ENCODE data around the gene PLEKHH3.

DNA sequence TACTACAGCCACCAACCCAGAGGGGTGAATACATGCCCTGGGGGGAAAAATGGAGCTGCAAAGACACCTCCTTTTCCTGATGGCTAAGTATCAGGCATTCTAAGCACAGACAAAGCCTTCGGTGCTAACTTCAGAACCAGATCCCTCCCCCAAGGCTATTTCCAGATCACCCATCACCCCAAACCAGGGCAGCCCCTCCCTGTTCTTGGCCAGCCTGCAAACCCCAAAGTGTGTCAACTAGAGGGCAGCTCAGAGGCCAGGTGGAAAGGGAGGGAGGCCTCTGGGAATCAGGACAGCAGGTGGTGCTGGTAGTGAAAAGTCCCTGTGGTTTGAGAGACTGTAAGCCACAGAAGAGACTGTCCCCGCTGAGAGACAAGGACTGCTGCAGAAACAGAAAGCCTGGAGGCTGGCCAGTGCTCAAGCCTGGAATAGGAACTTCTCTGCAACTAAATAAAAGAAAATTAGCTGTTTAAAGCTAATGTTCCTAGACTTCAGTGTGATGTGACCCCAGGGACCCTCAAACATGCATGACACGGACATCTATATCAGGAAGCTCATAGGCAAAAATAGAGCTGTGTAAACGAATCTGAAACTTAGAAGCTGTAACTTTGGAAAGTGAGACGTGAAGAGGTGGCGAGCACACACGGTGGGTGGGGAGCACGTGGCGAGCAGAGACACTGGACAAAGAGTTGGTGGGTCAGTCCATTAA lies 58.2 kb downstream of the PLEKHH3 start:
- TF ChIP-seq EZH2 (IDR thresholded peaks at IDR 0.05; ENCODE audit: borderline replicate concordance, low read depth, low read length, severe bottlenecking) = no peak
- TF ChIP-seq, protein P1, sequence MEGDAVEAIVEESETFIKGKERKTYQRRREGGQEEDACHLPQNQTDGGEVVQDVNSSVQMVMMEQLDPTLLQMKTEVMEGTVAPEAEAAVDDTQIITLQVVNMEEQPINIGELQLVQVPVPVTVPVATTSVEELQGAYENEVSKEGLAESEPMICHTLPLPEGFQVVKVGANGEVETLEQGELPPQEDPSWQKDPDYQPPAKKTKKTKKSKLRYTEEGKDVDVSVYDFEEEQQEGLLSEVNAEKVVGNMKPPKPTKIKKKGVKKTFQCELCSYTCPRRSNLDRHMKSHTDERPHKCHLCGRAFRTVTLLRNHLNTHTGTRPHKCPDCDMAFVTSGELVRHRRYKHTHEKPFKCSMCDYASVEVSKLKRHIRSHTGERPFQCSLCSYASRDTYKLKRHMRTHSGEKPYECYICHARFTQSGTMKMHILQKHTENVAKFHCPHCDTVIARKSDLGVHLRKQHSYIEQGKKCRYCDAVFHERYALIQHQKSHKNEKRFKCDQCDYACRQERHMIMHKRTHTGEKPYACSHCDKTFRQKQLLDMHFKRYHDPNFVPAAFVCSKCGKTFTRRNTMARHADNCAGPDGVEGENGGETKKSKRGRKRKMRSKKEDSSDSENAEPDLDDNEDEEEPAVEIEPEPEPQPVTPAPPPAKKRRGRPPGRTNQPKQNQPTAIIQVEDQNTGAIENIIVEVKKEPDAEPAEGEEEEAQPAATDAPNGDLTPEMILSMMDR (IDR thresholded peaks at IDR 0.05; ENCODE audit: borderline replicate concordance, extremely low read depth, low read length, poor library complexity, severe bottlenecking) = peak; percentile 12

All from DND-41 (cell line).